ENCODE results near the gene TEAD4.

Gene TEAD4

GRCh38 chr12:2959192-2959504 is at the start of gene TEAD4:
TEAD4 (plus strand) TSS chr12:2959397.
- no peak for DNase-seq

GRCh38 chr12:2912216-2912575 is 47.0 kb upstream of the TEAD4 start:
- no peak for DNase-seq

GRCh38 chr12:2919249-2919648 is 39.9 kb upstream of the TEAD4 start:
- no peak for DNase-seq

- DNase-seq, result no peak
Measured at GRCh38 chr12:2922329-2922728, 36.9 kb upstream of the TEAD4 start.

GRCh38 chr12:2923057-2923456 is 36.1 kb upstream of the TEAD4 start:
- no peak for DNase-seq

- no peak for DNase-seq
Measured at GRCh38 chr12:2924019-2924418, 35.2 kb upstream of the TEAD4 start.

- DNase-seq, result no peak
Measured at GRCh38 chr12:2925322-2925995, 33.7 kb upstream of the TEAD4 start.

GRCh38 chr12:2930865-2931264 is 28.3 kb upstream of the TEAD4 start:
- DNase-seq, result no peak

- DNase-seq, result no peak
Measured at GRCh38 chr12:2933586-2933985, 25.6 kb upstream of the TEAD4 start.

- DNase-seq, result no peak
Measured at GRCh38 chr12:2934371-2934770, 24.8 kb upstream of the TEAD4 start.

- no peak for DNase-seq
Measured at GRCh38 chr12:2936301-2936700, 22.9 kb upstream of the TEAD4 start.

GRCh38 chr12:2937500-2937899 is 21.7 kb upstream of the TEAD4 start:
- DNase-seq, result no peak

GRCh38 chr12:2939191-2939590 is 20.0 kb upstream of the TEAD4 start:
- DNase-seq, result no peak

- DNase-seq, result no peak
Measured at GRCh38 chr12:2940564-2940963, 18.6 kb upstream of the TEAD4 start.

- no peak for DNase-seq
Measured at GRCh38 chr12:2941524-2941923, 17.7 kb upstream of the TEAD4 start.

- no peak for DNase-seq
Measured at GRCh38 chr12:2944401-2945047, 14.7 kb upstream of the TEAD4 start.

GRCh38 chr12:2949411-2949810 is 9.8 kb upstream of the TEAD4 start:
- DNase-seq, result no peak

- DNase-seq, result no peak
Measured at GRCh38 chr12:2955888-2956287, 3.3 kb upstream of the TEAD4 start.

GRCh38 chr12:2957816-2958431 is 1.3 kb upstream of the TEAD4 start:
- no peak for DNase-seq

GRCh38 chr12:2958432-2959191 is 585 bp upstream of the TEAD4 start:
- DNase-seq, result no peak

GRCh38 chr12:2959505-2960389 is 550 bp downstream of the TEAD4 start:
- DNase-seq, result no peak

GRCh38 chr12:2960390-2960956 is 1.3 kb downstream of the TEAD4 start:
- DNase-seq, result no peak

Data from NCI-H2107 (cell line).